GM12873 (cell line): ENCODE data around the gene MAS1L.

ENCODE experiments used
- TF ChIP-seq, protein P1 (sequence below): IDR thresholded peaks from 2 replicates; pipeline ENCODE4 v1.5.1; 2012; ENCODE audit warnings: low read depth, mild to moderate bottlenecking, moderate library complexity, low read length, control low read depth; ENCODE audit not compliant: insufficient read depth; ENCODE audit errors: missing control alignments

MAS1L gene, protein sequence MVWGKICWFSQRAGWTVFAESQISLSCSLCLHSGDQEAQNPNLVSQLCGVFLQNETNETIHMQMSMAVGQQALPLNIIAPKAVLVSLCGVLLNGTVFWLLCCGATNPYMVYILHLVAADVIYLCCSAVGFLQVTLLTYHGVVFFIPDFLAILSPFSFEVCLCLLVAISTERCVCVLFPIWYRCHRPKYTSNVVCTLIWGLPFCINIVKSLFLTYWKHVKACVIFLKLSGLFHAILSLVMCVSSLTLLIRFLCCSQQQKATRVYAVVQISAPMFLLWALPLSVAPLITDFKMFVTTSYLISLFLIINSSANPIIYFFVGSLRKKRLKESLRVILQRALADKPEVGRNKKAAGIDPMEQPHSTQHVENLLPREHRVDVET

DNA sequence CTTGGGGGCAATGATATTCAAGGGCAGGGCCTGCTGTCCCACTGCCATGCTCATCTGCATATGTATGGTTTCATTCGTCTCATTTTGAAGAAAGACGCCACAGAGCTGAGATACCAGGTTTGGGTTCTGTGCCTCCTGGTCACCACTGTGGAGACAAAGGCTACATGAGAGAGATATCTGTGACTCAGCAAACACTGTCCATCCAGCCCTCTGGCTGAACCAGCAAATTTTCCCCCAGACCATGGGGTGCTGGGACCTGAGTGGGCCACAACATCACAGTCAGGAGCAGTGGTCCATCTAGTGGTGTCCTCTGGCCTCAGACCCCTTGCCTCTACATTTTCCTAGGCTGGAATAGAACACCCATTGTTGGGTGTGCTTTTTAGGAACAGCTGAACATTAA is at the start of gene MAS1L:
Gene MAS1L, minus strand, starts transcription at position 297 of the 400 bp plus-strand sequence. Its CDS starts 54 bp downstream, at position 243.
- TF ChIP-seq, protein P1, sequence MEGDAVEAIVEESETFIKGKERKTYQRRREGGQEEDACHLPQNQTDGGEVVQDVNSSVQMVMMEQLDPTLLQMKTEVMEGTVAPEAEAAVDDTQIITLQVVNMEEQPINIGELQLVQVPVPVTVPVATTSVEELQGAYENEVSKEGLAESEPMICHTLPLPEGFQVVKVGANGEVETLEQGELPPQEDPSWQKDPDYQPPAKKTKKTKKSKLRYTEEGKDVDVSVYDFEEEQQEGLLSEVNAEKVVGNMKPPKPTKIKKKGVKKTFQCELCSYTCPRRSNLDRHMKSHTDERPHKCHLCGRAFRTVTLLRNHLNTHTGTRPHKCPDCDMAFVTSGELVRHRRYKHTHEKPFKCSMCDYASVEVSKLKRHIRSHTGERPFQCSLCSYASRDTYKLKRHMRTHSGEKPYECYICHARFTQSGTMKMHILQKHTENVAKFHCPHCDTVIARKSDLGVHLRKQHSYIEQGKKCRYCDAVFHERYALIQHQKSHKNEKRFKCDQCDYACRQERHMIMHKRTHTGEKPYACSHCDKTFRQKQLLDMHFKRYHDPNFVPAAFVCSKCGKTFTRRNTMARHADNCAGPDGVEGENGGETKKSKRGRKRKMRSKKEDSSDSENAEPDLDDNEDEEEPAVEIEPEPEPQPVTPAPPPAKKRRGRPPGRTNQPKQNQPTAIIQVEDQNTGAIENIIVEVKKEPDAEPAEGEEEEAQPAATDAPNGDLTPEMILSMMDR = no peak

DNA sequence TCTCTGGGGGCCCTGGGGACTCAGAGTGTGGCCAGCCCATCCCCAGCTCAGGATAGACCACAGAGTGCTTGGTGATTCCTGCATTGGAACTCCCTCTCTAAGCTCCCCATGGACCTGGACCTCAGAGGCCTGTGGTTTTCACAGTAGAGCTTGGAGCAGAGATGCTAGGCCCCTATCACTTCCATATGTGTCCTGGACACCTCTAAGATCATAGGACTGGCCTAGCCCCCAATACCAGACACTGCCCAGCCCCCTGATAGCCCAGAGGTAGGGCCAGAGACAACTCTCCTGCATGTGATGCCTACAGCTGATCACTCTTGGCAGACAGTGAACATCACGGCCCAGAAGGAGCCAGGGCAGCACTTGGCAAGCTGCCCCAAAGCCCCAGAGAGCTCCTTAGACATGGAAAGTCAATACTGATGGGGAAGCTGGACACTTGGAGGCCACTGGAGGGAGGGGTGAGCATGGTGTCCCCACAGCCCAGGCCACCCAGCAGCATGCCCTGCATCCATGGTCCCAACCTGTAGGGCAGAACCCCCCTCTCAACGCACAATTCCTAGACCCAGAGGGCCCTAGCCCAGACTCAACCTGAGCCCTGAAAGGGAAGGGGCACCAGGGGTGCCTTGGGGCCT is 44.7 kb upstream of the MAS1L start:
- TF ChIP-seq, protein P1 = no peak

DNA sequence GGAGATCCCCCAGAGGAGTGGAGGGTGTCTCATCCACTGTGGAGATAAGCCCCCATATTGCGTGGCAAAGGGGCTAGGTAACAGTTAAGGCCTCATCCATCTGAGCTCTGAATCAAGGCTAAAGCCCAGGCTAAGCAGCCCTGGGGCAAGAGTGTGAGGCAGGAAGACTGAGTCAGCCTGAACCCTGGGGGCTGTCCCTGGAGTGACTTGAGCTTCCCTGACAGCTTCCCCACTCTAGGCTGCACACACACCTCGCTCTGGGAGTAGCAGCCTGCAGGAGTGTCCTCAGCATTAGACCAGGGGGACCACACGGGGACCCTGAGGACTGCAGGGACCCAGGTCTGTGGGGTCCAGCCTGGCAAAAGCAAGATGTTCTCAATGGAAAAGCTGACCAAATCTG is 43.9 kb upstream of the MAS1L start:
- TF ChIP-seq, protein P1 = no peak

DNA sequence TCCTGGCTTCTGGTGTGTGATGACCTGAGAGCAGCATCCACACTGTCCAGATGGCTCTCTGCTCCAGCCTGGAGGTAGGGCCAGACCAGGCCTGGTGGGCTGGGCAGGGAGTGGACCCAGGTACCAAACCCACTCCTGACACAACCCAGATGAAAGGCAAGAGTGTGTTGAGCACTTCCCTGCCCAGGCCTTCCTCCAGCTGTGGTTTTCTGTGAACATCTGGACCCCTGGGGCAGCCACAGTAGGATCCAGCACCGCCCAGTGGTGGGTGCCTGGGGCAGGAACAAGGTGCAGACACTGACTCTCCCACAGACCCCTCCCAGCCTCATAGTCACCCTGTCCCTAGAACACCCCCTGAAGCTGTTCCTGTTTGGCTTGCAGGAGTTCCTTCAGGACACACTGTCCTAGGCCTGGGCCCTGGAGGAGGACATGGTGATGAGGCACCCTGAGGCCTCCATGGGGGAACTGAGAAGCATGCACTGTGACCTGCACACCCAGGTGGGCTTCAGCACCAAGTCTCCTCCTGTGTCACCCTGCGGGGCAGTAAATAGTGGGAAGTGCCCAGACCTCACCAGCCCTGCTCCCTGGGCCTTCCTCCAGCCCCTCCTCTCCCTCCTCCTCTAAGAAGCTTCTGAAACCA is 43.0 kb upstream of the MAS1L start:
- TF ChIP-seq, protein P1 = no peak

DNA sequence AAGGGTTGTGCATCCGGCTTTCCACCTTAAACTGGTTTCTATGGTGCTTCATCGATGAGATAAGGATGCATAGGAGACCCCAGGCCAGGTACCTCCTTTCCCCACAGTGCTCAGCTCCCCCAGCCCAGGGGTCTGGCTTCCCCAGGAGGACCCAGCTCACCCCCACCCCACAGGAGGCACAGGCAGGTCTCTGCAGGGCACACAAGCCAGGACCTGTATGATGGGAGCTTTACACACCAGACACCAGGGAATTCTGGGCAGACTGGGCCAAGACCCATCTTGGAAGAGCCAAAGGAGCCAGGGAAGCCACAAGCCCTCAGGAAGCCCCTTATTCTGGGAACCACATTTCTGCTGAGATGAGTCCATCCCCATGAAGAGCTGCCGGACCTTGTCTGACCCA is 42.2 kb upstream of the MAS1L start:
- TF ChIP-seq, protein P1 = no peak

DNA sequence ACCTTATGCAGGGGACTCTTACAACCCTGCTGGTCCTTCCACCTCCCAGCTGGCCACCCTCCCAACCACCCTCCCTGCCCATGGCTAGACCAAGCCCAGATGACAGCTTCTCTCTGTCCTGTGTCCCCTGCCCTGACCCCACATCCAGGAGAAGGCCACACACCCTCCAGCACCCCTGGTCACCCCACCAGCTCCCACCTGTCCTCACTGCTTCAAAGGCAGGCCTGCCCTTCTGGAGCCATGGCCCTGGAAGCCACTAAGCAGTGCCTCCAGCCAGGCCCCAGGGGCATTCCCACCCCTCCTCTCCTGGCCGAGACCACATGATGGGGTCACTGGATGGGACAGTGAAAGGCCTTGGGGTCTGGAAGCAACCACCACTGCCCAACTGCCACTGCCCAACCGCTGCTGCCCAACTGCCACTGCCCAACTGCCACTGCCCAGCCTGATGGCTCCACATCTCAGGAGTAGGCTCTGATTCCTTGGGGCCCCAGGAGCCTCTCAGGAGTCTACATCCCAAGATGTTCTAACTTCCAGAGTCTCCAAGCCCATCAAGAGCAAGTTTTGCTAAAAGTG is 41.3 kb upstream of the MAS1L start:
- TF ChIP-seq, protein P1 = no peak
